Fibroblast of skin of right quadriceps (primary cell): ENCODE data around the gene TNFRSF21.
A peak's percentile ranks its signal among the peaks of the same experiment; 100 is the strongest.
"Not testable (repeated sequence)": the region's sequence is repeated elsewhere in the genome, so short reads cannot be mapped to it uniquely, and the experiment has no call there.

Source experiments
- DNase-seq: peaks from one replicate; pipeline ENCODE4 v3.0.0-alpha.2; 2013

Gene TNFRSF21, protein sequence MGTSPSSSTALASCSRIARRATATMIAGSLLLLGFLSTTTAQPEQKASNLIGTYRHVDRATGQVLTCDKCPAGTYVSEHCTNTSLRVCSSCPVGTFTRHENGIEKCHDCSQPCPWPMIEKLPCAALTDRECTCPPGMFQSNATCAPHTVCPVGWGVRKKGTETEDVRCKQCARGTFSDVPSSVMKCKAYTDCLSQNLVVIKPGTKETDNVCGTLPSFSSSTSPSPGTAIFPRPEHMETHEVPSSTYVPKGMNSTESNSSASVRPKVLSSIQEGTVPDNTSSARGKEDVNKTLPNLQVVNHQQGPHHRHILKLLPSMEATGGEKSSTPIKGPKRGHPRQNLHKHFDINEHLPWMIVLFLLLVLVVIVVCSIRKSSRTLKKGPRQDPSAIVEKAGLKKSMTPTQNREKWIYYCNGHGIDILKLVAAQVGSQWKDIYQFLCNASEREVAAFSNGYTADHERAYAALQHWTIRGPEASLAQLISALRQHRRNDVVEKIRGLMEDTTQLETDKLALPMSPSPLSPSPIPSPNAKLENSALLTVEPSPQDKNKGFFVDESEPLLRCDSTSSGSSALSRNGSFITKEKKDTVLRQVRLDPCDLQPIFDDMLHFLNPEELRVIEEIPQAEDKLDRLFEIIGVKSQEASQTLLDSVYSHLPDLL

DNA sequence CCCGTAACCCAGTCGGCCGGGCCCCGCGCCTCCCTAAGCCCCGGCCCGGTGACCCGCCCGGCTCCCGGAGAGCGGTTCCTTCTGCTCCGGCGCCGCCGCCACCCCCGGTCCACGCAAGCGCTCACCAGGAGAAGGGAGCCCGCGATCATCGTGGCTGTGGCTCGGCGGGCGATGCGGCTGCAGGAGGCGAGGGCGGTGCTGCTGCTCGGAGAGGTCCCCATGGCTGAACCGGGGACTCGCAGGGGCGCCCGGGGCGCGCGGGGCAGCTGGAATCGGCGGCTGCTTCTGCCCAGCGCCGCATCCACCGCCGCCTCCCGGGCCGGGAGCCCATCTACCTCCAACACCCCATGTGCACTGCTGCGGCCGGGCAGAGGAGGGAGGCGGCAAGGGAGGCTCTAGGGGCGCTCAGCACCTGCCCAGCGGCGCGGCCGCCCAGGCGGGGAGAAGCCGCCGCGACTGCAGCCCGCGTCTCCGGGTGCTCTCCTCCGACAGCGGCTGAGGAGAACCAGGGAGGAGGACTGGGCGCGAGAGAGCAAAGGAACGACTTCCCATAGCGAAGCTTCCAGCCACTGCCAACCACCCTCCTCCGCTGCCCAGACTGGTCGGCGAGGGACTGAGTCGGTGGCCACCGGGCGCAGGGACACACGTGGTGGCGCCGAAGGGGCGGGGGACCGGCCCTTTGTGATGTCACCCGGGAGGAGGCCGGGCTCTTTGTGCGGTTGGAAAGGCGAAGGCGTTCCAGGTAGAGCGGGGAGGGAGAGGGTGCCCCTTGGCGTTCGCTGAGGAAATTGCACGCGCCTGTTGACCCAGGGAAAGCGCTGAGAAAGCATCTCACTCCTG, at the start of gene TNFRSF21:
TSS of gene TNFRSF21 (minus strand) at position 615 of the 840 bp plus-strand sequence. CDS start at position 221, 394 bp downstream.
- DNase-seq, result peak; percentile 83

DNA sequence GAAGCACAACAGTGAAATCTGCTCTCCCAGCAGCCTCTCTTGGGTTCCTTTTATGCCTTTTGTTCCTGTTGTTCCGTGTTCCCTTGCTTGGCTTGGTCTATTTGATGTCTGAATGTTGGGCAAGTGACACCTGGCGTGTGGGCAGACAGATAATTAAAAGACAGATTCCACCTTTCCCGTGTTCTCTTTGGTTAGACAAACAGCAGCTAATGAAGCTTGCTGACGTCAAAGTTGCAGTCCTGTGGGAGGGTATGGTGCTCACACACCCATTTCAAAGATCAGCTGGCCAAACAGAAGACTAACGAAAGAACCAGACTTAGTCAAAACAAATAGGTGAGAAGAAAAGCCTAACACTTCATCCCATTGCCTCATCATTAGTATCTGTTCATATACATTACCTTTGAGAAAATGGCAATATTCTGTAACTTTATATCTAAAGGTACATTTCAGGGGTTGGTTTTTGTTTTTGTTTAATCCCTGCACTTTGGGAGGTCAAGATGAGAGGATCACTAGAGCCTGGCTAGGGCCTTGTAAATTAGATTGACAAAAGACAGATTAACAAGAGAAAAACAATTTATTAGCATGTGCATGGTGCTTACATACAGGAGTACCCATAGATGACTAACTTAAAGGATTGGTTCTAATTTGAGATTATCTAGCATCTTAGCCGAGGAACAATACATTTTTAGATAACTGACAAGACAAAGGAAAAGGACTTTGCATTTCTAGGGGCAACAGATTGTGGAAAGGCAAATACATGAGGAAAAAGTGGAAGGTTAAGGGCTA, 48.9 kb upstream of the TNFRSF21 start:
- DNase-seq, result no peak

DNA sequence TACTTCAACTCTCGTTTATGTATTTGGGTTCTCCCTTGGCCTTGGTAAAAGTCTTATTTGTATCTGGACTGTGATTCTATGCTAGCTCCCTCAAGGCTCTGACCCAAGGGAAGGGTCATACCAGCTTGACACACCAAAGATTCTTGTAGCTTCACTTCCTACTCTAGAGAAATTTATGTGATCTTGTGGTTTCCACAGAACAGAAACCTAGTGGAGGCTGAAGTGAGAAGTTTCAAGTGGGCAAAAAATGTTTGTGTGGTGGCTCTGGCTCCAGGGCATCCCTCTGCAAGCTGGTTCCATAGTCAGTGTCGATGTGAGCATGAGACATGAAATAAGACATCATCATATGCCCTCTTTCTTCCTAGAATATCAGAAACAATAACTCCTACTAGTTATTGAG, 48.1 kb upstream of the TNFRSF21 start:
- no peak for DNase-seq

DNA sequence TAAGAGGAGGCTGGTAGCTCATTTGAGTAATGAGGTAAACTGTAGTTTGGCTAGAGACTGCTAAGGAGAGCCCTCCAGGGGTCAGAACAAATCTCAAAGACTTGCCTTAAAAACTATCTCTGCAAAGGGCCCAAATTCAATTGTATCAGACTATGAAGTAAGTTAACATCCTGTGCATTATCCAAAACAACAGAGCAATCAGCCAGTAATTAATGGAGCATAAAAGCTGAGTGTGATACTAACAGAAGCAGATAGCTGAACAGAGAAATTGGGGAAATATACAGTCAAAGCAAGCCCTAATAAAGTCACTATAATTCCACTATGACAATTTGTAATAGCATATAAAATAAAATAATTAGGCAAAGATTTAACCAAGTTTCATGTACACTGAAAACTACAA, 45.8 kb upstream of the TNFRSF21 start:
- no peak for DNase-seq

DNA sequence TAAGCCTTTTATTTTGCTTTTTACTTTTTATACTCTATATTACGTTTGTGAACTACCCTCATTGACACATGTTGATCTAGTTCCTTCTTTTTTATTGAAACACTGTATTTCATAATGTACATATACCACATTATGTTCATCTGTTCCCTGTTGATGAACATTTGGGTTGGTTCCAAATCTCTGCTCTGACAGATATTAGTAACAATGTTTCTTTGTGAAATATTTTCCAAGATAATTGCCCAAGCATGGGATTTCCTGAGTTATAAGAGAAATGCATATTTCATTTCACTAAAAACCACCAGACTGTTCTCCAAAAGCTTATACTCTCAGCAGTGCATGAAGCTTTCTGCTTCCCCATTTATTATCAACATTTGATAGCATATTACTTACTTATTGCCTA, 44.2 kb upstream of the TNFRSF21 start:
- DNase-seq, result no peak

DNA sequence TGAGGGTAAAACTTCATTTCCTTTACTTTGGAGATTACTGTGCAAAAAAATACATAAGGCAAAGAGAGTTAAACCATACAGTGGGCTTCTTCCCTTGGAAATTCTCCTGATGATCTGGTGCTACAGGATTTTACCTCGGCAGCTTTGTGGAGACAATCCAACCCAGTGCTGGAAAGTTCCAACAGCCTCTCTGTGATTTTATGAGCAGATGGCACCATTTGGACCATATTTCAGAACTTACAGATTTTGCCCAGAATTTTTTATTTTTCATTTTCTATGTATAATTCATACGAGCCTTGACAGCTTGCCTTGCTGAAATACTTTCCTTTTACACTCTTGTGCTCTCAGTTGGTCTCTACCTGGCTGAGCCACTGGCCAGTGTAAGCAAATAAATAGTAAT, 43.3 kb upstream of the TNFRSF21 start:
- DNase-seq, result no peak

DNA sequence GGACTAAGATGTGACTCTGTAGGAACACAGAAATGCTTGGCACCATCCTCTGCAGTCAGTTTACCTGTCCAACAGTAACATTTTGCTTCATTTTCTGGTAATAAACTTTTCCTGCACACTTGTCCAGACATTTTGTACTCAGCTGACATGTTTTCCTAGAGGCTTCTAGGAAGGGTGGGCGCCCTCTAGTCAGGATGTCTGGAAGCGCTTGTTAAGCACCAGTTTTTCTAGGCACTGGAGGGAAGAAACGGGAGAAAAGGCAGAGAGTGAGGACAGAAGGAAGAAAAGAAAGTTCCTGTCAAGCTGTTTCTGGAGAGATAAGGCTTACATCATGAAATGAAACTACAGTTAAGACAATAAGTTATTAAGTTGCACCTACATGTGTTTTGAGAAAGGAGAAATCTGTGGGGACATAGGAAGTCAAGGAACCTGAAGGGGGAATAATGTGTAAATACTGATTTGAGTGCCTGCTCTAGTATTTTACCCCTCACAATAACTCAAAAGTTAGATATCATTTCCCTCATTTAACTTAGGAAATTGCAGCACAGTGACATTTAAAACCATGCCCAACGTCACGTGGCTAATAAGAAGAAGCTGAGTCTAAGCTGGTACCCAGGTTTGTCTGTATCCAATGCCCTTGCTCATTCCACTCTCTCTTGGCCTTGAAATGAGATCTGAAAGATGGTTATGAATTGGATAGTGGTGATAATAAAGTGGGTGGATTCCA, 42.7 kb upstream of the TNFRSF21 start:
- no peak for DNase-seq

DNA sequence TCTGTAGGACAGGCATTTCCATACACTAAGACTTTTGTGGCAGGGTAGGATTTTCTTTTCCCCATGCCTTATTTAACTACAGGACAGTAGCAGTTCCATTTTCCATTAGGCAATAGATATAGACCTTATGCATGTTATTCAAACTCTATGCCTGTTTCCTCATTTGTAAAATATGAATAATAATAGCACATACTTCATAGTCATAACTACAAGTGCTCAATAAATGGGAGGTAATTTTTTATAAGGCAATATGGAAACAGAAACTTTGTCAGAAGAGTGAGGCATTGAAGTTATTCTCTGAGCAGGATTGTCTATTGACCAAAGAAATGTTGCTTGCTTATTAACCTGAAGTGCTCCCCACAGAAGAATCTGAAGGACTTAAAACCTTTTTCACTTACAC, 41.9 kb upstream of the TNFRSF21 start:
- no peak for DNase-seq

DNA sequence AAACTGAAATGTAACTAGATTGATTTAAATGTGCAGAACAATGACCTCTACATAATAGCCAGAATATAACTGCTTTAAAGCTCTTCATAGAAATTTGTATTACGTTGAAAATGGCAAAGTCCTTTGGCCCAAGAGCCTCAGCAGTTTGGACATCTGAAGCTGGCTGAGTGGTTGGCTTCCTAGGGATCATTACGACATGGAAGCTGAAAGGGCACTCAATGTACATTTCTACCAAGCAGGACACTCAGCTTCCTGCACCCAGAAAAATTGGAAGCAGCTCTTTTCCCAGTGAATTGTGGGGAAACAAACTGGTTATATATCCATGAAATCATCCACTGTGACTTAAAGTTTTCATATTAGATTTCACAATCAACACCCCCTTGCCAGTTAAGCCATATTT, 40.2 kb upstream of the TNFRSF21 start:
- DNase-seq, result no peak

DNA sequence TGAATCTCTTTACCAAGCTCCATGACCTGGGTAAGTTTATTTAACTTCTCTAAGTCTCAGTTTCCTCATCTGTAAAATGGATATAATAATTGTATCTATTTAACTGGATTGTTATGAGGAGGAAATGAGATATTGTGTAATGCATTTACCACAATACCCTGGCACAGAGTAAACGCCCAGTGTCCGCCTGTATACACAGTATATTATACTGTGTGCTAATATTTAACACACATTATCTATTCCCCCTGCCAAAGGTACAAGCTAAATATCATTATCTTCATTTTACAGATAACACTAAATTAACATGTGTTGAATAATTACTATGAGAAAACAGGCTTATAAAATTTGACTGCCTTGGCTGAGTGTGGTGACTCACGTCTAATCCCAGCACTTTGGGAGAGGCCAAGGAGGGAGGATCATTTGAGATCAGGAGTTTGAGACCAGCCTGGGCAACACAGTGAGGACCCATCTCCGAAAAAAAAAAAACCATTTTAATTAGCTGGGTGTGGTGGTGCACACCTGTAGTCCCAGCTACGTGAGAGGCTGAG, 38.7 kb upstream of the TNFRSF21 start:
- no peak for DNase-seq

DNA sequence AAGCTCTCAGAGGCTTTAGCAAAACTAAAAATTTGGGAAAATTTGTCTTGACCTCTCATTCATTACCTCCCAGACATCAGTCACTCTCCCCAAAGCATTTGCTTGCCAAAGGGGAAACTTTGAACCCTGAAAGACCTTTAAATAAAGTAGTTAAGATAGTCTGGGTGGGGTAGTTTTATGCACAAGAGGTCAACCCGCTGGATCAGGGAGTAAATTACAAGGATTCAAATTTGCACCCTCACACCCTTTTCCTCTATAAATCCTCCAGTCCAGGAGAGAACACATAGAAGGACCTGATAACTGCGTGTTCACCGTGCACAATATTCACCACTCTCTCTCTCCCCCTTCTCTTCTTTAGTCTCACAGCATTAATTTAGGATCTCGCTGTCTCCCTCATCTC, 36.1 kb upstream of the TNFRSF21 start:
- no peak for DNase-seq

DNA sequence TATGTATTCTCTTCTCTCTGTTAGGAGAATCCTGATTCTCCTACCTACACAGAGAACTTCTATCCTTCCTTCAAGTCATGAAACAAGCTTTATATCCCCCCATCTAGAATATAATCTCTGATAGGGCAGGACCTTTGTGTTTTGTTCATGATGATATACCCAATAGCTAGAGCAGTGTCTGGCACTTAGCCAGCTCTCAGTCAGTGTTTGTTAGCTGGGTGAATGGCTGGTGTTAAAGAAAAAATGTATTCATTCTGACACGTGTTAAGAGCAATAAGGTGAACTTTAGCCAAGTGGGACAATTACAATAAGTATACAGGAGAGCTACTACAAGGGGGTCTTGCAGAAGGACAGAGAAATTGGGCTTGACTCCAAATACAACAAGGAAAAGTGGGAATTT, 34.3 kb upstream of the TNFRSF21 start:
- DNase-seq, result no peak

DNA sequence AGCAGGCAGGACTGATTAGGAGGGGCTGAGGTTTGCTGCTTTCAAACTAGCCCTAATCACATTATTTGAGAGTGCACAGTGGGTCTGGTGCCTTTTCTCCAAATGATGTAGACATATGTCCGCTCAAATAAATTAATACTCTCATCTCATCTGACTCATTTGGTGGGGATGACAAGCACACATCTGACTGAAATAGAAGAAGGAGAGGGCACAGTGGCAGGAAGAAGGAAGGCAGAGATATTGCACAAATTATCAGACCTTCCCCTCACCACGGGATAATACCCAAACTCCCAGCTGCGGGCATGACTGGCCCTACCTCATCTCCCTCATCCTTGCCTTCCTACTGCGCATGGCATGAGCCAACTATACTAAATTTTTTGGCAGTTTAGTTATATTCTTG, 33.9 kb upstream of the TNFRSF21 start:
- no peak for DNase-seq

DNA sequence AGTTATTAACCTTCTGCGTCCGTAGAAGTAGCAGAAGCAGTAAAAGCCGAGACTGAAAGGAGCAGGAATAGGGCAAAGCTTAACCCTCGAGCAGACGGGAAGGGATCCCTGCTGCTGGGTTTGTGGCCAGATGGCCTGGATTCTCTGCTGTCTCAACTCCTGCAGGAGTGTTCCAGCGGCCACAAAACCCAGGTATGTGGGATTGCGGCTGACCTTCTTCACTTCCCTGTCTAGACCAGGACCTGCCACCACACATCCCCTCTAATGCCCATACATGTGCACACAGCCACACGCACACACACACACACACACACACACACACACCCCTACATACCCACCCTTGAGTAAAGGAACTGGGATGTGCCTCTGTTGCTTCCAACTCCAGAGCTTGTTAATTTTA, 33.1 kb upstream of the TNFRSF21 start:
- DNase-seq, result no peak

DNA sequence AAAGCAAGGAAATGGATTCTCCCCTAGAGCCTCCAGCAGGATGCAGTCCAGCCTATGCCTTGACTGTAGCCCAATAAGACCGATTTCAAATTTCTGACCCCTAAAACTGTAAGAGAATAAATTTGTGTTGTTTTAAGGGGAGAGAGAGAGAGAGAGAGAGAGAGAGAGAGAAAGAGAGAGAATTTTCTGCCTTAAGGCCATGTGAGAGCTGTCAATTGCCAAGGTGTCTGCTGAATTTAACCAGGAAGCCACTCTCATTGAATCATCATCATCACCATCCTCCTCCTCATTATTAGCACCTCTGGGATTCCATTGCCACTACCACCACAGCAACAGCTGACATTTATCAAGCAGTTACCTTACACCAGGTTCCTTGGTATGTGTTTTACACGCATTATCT, 27.8 kb upstream of the TNFRSF21 start:
- DNase-seq, result no peak

DNA sequence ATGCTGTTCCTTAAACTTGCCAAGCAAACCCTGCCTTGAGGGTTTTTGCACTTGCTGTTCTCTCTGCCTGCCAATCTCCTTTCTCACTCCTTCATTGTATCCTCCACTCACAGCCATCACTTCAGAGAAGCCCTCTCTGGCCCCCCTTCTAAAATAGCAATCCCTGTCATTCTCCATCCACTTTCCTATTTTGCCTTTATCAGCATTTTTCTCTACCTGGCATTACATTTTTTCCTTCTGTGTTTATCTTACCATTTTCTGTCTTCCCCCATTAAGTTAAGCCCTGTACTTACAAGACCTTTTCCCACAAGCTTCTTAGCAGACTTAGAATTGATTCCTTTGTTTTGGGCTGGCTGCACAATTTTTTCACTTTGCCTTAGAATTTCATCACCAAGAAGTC, 26.6 kb upstream of the TNFRSF21 start:
- DNase-seq, result no peak

DNA sequence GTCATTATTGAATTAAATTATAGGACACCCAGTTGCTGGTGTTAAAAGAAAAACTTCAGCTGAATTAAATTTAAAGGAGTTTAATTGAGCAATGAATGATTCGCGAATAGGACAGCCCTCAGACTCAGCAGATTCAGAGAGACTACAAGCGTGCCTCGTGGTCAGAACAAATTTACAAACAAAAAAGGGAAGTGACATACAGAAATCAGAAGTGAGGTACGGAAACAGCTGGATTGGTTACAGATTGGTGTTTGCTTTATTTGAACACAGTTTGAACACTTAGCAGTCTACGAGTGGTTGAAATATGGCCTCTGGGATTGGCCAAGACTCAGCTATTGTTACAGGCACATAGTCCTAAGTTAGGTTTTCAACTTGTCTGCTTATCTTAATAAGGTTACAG, 25.8 kb upstream of the TNFRSF21 start:
- no peak for DNase-seq

DNA sequence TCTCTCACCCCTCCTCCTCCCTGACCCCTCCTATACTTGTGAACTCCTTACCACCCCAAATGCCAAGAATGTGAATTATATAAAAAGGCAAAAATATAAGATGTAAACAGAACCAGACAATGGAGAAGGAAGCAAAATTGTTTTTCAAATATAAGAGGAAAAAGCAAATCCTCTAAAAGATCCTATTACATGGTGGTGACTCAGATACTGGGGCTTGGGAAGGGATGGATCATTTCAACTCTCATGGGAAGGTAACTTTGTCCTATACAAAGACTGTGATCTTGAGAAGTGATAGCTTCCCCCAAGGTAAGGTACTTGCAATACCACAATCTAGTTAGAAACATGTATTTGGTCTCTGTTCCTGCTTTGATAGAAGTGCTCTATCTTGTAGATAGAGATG, 24.6 kb upstream of the TNFRSF21 start:
- no peak for DNase-seq

DNA sequence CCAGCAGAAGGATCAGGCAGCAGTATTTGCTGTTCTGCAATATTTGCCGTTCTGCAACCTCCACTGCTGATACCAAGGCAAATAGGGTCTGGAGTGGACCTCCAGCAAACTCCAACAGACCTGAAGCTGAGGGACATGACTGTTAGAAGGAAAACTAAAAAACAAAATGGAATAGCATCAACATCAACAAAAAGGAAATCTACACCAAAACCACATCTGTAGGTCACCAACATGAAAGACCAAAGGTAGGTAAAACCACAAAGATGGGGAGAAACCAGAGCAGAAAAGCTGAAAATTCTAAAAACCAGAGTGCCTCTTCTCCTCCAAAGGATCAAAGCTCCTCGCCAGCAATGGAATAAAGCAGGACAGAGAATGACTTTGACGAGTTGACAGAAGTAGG, 18.9 kb upstream of the TNFRSF21 start:
- not testable (repeated sequence) for DNase-seq

DNA sequence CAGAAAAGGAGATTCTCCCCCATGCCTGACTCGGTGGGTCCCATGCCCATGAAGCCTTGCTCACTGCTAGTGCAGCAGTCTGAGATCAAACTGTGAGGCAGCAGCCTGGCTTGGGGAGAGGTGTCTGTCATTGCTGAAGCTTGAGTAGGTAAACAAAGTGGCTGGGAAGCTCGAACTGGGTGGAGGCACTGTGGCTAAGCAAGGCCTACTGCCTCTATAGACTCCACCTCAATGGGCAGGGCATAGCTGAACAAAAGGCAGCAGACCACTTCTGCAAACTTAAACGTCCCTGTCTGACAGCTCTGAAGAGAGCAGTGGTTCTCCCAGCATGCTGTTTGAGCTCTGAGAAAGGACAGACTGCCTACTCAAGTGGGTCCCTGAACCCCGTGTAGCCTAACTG, 18.4 kb upstream of the TNFRSF21 start:
- DNase-seq, result not testable (repeated sequence)

DNA sequence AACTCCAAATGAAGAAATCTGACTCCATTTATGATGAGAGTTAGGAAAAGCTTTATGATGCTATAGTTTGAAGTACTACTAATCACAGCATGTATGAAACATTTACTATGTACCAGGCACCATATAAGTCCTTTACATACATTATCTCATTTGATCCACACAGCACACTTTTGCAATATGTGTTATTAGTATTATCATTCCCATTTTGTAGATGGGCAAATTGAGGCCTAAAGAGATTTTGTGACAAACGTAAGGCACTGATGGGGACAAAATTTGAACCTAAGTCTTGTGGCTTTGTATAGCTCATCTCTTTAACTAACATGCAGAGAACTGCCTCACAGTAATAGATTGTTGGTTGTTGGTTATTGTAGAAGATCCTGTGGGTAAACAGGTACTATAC, 14.2 kb upstream of the TNFRSF21 start:
- no peak for DNase-seq

DNA sequence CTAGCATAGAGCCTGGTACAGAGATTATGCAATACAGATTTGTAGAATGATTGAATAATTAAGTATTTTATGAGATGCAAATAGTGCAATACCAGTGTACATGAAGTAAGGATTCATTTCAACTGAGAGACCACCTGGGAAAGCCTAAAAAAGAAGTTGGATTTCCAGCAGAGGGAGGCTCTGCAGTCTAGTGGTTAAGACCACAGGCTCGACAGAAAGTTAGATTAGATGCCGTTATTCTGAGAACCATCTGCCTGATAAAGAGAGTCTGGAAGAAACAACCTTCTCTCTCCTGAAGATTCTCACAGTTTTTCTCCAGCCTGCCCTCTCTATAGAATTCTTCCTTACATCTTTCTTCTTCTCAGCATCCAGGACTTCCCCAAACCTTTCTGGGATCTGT, 13.6 kb upstream of the TNFRSF21 start:
- no peak for DNase-seq
